ENCODE data around the gene EPS15.

GRCh38 chr1:51385776-51386175 is 133.3 kb downstream of the EPS15 start:
- TF ChIP-seq POLR2AphosphoS5 (IDR thresholded peaks at IDR 0.05; ENCODE audit: low read depth, low read length) (no peak), POLR2A (IDR thresholded peaks at IDR 0.05; ENCODE audit: low read depth, low read length) (no peak), TAF1 (IDR thresholded peaks at IDR 0.05; ENCODE audit: low read depth, low read length) (no peak), PAX5 (IDR thresholded peaks at IDR 0.05; ENCODE audit: insufficient read depth, low read length, severe bottlenecking) (no peak), SPI1 (IDR thresholded peaks at IDR 0.05; ENCODE audit: low read depth, low read length) (no peak)

Data from GM12891 (cell line).